NCI-H748 (cell line): ENCODE measurements around the gene MSRB1.
"Not testable (repeated sequence)": the region's sequence is repeated elsewhere in the genome, so short reads cannot be mapped to it uniquely, and the experiment has no call there.

Experiments
- DNase-seq: peaks from one replicate; lab custom pipeline; 2025; ENCODE audit not compliant: unreplicated experiment; lab: John Stamatoyannopoulos, UW

MSRB1 gene

GRCh38 chr16:1962161-1963153, 19.5 kb upstream of the MSRB1 start:
- DNase-seq, result not testable (repeated sequence)

- DNase-seq, result no peak
These were observed 18.7 kb upstream of the MSRB1 start for GRCh38 chr16:1961651-1962067.

GRCh38 chr16:1960665-1961630, 17.9 kb upstream of the MSRB1 start:
- DNase-seq, result no peak

- peak; percentile 86 for DNase-seq
These were observed 16.5 kb upstream of the MSRB1 start, which contains the start of gene NDUFB10 for GRCh38 chr16:1959269-1960039. Gene NDUFB10, plus strand, starts transcription at chr16:1959538. Its CDS starts 87 bp downstream, at chr16:1959625.

- no peak for DNase-seq
These were observed 15.8 kb upstream of the MSRB1 start for GRCh38 chr16:1958715-1959268.

GRCh38 chr16:1958143-1958491, 15.1 kb upstream of the MSRB1 start:
- DNase-seq, result not testable (repeated sequence)

- not testable (repeated sequence) for DNase-seq
These were observed 14.6 kb upstream of the MSRB1 start for GRCh38 chr16:1957434-1958142.

GRCh38 chr16:1953734-1954133, 10.7 kb upstream of the MSRB1 start:
- DNase-seq, result no peak

GRCh38 chr16:1950559-1950958, 7.6 kb upstream of the MSRB1 start:
- DNase-seq, result no peak

- DNase-seq, result no peak
These were observed 7.0 kb upstream of the MSRB1 start for GRCh38 chr16:1950047-1950446.

- no peak for DNase-seq
These were observed 6.5 kb upstream of the MSRB1 start for GRCh38 chr16:1949507-1949906.

GRCh38 chr16:1947369-1947670, 4.3 kb upstream of the MSRB1 start:
- no peak for DNase-seq

GRCh38 chr16:1946495-1947368, 3.7 kb upstream of the MSRB1 start:
- DNase-seq, result no peak

- DNase-seq, result no peak
These were observed 2.8 kb upstream of the MSRB1 start for GRCh38 chr16:1945559-1946391.

GRCh38 chr16:1944612-1945199, 1.7 kb upstream of the MSRB1 start:
- DNase-seq, result no peak

- no peak for DNase-seq
These were observed 771 bp downstream of the MSRB1 start for GRCh38 chr16:1942047-1942809.
